H9 (cell line): Measurements from ENCODE around the gene AR. TPM values are rescaled to one million over a fixed set of nuclear protein-coding genes. Genes with fewer than 3 reads are reported as not detected.

Source experiments
- DNase-seq: peaks from one replicate; pipeline ENCODE4 v3.0.0-alpha.2; 2017
- H2AFZ ChIP-seq: one replicate; pipeline ENCODE4 v1.6.1; 2013; ENCODE audit warnings: mild to moderate bottlenecking, low read length, control low read depth, moderate library complexity
- H2AK5ac ChIP-seq: 2 replicates; pipeline ENCODE4 v1.6.1; 2013; ENCODE audit warnings: low read length, control low read depth, mixed read lengths; ENCODE audit not compliant: insufficient read length
- H2BK120ac ChIP-seq: one replicate; pipeline ENCODE4 v1.6.1; 2013; ENCODE audit warnings: low read depth, mild to moderate bottlenecking, low read length, control low read depth, inconsistent platforms; ENCODE audit not compliant: poor library complexity, severe bottlenecking
- H2BK12ac ChIP-seq: 2 replicates; pipeline ENCODE4 v1.6.1; 2013; ENCODE audit warnings: low read length, control low read depth, mixed read lengths, low read depth; ENCODE audit not compliant: insufficient read length
- H2BK15ac ChIP-seq: 2 replicates; pipeline ENCODE4 v1.6.1; 2013; ENCODE audit warnings: low read depth, low read length, control low read depth
- H2BK20ac ChIP-seq: one replicate; pipeline ENCODE4 v1.6.1; 2013; ENCODE audit warnings: low read depth, mild to moderate bottlenecking, low read length, control low read depth, inconsistent platforms; ENCODE audit not compliant: poor library complexity, severe bottlenecking
- H2BK5ac ChIP-seq: 2 replicates; pipeline ENCODE4 v1.6.1; 2013; ENCODE audit warnings: low read length, control low read depth, mixed read lengths; ENCODE audit not compliant: insufficient read length
- H3K14ac ChIP-seq: 2 replicates; pipeline ENCODE4 v1.6.1; 2013; ENCODE audit warnings: low read length, control low read depth; ENCODE audit not compliant: insufficient read depth
- H3K18ac ChIP-seq: 2 replicates; pipeline ENCODE4 v1.6.1; 2013; ENCODE audit warnings: low read depth, mild to moderate bottlenecking, mixed read lengths, low read length, control low read depth; ENCODE audit not compliant: insufficient read length
- H3K23ac ChIP-seq: 2 replicates; pipeline ENCODE4 v1.6.1; 2013; ENCODE audit warnings: low read length, control low read depth, mixed read lengths, low read depth; ENCODE audit not compliant: insufficient read length
- H3K23me2 ChIP-seq: 2 replicates; pipeline ENCODE4 v1.6.1; 2013; ENCODE audit warnings: low read depth, mild to moderate bottlenecking, mixed read lengths, low read length, control low read depth; ENCODE audit not compliant: insufficient read length, poor library complexity, severe bottlenecking
- H3K27ac ChIP-seq: 2 replicates; pipeline ENCODE4 v1.5.1; 2013; ENCODE audit warnings: low read length, control low read depth, mixed read lengths, low read depth; ENCODE audit not compliant: insufficient read length
- H3K27me3 ChIP-seq: 2 replicates; pipeline ENCODE4 v1.6.1; 2013; ENCODE audit warnings: low read length, control low read depth, inconsistent platforms; ENCODE audit not compliant: insufficient read depth
- H3K4ac ChIP-seq: 2 replicates; pipeline ENCODE4 v1.6.1; 2013; ENCODE audit warnings: low read depth, mild to moderate bottlenecking, control low read depth, inconsistent platforms, low read length, moderate library complexity
- H3K4me1 ChIP-seq: 2 replicates; pipeline ENCODE4 v1.6.1; 2013; ENCODE audit warnings: low read length, control low read depth, inconsistent platforms; ENCODE audit not compliant: insufficient read depth
- H3K4me2 ChIP-seq: 2 replicates; pipeline ENCODE4 v1.6.1; 2013; ENCODE audit warnings: low read length, control low read depth, mixed read lengths; ENCODE audit not compliant: insufficient read length, insufficient read depth
- H3K56ac ChIP-seq: 2 replicates; pipeline ENCODE4 v1.6.1; 2013; ENCODE audit warnings: low read depth, mild to moderate bottlenecking, mixed read lengths, low read length, control low read depth; ENCODE audit not compliant: insufficient read length
- H3K79me1 ChIP-seq: 2 replicates; pipeline ENCODE4 v1.6.1; 2013; ENCODE audit warnings: low read depth, mild to moderate bottlenecking, moderate library complexity, low read length, control low read depth, inconsistent platforms; ENCODE audit not compliant: insufficient read depth, poor library complexity, severe bottlenecking
- H3K79me2 ChIP-seq: 2 replicates; pipeline ENCODE4 v1.6.1; 2013; ENCODE audit warnings: low read length, control low read depth, inconsistent platforms; ENCODE audit not compliant: insufficient read depth
- H3K9ac ChIP-seq: 2 replicates; pipeline ENCODE4 v1.6.1; 2013; ENCODE audit warnings: low read length, control low read depth, mixed read lengths; ENCODE audit not compliant: insufficient read length; ENCODE audit errors: extremely low read depth
- H3K9me3 ChIP-seq: one replicate; pipeline ENCODE4 v1.6.1; 2013; ENCODE audit warnings: low read depth, low read length, inconsistent platforms; ENCODE audit not compliant: control insufficient read depth
- H3T11ph ChIP-seq: one replicate; pipeline ENCODE4 v1.6.1; 2013; ENCODE audit warnings: mild to moderate bottlenecking, low read length, control low read depth, inconsistent platforms
- H4K20me1 ChIP-seq: one replicate; pipeline ENCODE4 v1.6.1; 2013; ENCODE audit not compliant: control insufficient read depth, insufficient read length, insufficient read depth
- H4K5ac ChIP-seq: 2 replicates; pipeline ENCODE4 v1.6.1; 2013; ENCODE audit warnings: low read depth, mild to moderate bottlenecking, mixed read lengths, low read length, control low read depth; ENCODE audit not compliant: insufficient read length
- H4K8ac ChIP-seq: replicated peaks from 2 replicates; pipeline ENCODE4 v1.6.1; 2013; ENCODE audit warnings: low read length, control low read depth, mixed read lengths, low read depth; ENCODE audit not compliant: insufficient read length
- H4K91ac ChIP-seq: 2 replicates; pipeline ENCODE4 v1.6.1; 2013; ENCODE audit warnings: low read depth, mild to moderate bottlenecking, moderate library complexity, mixed read lengths, low read length, control low read depth; ENCODE audit not compliant: insufficient read length
- H3K27ac Mint-ChIP-seq, 3 experiments: 2 replicates in 2 of 3; 3 replicates in 1 of 3; pipeline ENCODE4 v1.8.0; 2020 to 2021; ENCODE audit warnings: mixed read lengths in 3 of 3, mild to moderate bottlenecking in 1 of 3, moderate library complexity in 1 of 3
- H3K27me3 Mint-ChIP-seq: 2 replicates; pipeline ENCODE4 v1.8.0; 2021; ENCODE audit warnings: low read depth, mild to moderate bottlenecking, moderate library complexity, mixed read lengths
- H3K36me3 Mint-ChIP-seq, 3 experiments: 2 replicates in 2 of 3; 3 replicates in 1 of 3; pipeline ENCODE4 v1.8.0; 2020 to 2021; ENCODE audit warnings: low read depth in 3 of 3, mixed read lengths in 3 of 3; ENCODE audit not compliant: insufficient read depth in 1 of 3
- H3K4me1 Mint-ChIP-seq, 2 experiments: 2 replicates each; pipeline ENCODE4 v1.8.0; 2020; ENCODE audit warnings: mixed read lengths in 2 of 2
- H3K4me3 Mint-ChIP-seq, 2 experiments: 2 replicates in 1 of 2; 3 replicates in 1 of 2; pipeline ENCODE4 v1.8.0; 2020 to 2021; ENCODE audit warnings: mild to moderate bottlenecking in 2 of 2, mixed read lengths in 2 of 2, moderate library complexity in 1 of 2
- H3K9me3 Mint-ChIP-seq, 2 experiments: 2 replicates in 1 of 2; 3 replicates in 1 of 2; pipeline ENCODE4 v1.8.0; 2020; ENCODE audit warnings: mild to moderate bottlenecking in 2 of 2, mixed read lengths in 2 of 2, moderate library complexity in 1 of 2
- WGBS: extraction: QIAGEN DNeasy Blood & Tissue Kit; methylation state at CpG from one replicate; pipeline ENCODE4 v1.1.7; 2013; ENCODE audit warnings: missing lambda C conversion rate, low lambda C conversion rate, mixed read lengths; ENCODE audit not compliant: insufficient read length; ENCODE audit errors: extremely low coverage; 5-methylcytosine and 5-hydroxymethylcytosine counted together
- total RNA-seq: library from RNA; stranded (reverse); gene quantifications from 2 replicates; pipeline ENCODE4 v1.2.1, GENCODE V29; 2021
- TF ChIP-seq, protein P1 (sequence below): fragments of 200-600 bp; sonication (generic); conservative IDR thresholded peaks from 3 replicates; pipeline ENCODE4 v1.8.0; 2021; ENCODE audit warnings: antibody characterized with exemption, mild to moderate bottlenecking

Gene AR
- total RNA-seq, 1 experiment from 2014 or later: 3.5 TPM

DNA sequence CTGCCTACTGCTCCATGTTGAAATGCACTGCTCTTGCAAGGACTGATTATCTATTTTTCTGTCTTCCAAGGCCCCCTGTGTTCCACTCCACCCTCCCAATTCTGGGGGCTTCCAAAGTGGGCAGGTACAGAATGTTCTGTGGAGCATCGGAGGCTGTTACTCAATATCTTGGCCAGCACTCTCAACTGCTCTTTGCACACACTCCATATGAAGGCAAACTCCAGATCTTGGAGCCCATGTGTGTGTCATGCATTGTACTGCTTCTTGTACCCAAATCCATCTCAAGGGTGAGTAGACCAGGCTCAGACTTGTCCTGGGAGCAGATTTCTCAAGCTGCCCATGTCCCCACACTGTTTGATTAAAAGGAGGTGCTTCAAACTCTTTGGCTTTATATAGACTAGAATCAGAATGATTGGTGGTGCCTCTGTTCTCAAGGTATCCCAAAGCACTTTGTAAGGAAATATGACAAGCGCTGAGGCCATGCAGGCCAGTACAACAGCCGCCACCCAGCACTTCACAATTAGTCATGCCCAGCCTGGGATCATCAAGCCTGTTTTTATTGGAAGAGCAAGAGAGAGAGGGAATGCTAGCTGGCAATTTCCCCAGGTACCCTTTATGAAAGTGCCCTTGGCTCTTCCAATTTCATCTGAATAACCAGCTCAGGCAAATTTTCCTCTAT is 44.3 kb downstream of the AR start:
- Mint-ChIP-seq H3K27ac (no peak overlapping the region), H3K27me3 (no peaks in the 10 kb centered on the region; the same call in 1 of the 2 replicates), H3K9me3 (peaks cover 51 to 65% of the 10 kb centered on the region in 2 experiments), H3K4me3 (no peak overlapping the region; a peak in 1 of 5 replicates), H3K4me1 (peaks cover 8 to 10% of the 10 kb centered on the region in 2 experiments; a peak in 3 of 4 replicates), H3K36me3 (peaks cover 3 to 5% (median 4%) of the 10 kb centered on the region in 3 experiments; a peak in 4 of 7 replicates)
- no peak for DNase-seq
- TF ChIP-seq, protein P1, sequence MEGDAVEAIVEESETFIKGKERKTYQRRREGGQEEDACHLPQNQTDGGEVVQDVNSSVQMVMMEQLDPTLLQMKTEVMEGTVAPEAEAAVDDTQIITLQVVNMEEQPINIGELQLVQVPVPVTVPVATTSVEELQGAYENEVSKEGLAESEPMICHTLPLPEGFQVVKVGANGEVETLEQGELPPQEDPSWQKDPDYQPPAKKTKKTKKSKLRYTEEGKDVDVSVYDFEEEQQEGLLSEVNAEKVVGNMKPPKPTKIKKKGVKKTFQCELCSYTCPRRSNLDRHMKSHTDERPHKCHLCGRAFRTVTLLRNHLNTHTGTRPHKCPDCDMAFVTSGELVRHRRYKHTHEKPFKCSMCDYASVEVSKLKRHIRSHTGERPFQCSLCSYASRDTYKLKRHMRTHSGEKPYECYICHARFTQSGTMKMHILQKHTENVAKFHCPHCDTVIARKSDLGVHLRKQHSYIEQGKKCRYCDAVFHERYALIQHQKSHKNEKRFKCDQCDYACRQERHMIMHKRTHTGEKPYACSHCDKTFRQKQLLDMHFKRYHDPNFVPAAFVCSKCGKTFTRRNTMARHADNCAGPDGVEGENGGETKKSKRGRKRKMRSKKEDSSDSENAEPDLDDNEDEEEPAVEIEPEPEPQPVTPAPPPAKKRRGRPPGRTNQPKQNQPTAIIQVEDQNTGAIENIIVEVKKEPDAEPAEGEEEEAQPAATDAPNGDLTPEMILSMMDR: no peak
- Histone ChIP-seq H3K18ac (no peak overlapping the region), H3K23me2 (no peaks in the 10 kb centered on the region), H2BK15ac (no peak overlapping the region), H3K79me2 (no peaks in the 10 kb centered on the region), H3K9ac (no peak overlapping the region), H4K8ac (no peak overlapping the region), H4K5ac (no peak overlapping the region), H2AFZ (no peak overlapping the region), H3K4ac (no peak overlapping the region), H3K14ac (no peak overlapping the region), H3K23ac (no peak overlapping the region), H2AK5ac (no peak overlapping the region), H2BK20ac (no peak overlapping the region), H3K27me3 (no peaks in the 10 kb centered on the region), H3K9me3 (peaks cover 45% of the 10 kb centered on the region), H3K79me1 (peaks cover 2% of the 10 kb centered on the region), H4K91ac (no peak overlapping the region), H3K56ac (no peak overlapping the region), H2BK12ac (no peak overlapping the region), H3K4me1 (no peaks in the 10 kb centered on the region; the same call in 1 of the 2 replicates), H2BK120ac (no peak overlapping the region), H3K4me2 (no peak overlapping the region), H3K27ac (no peak overlapping the region), H2BK5ac (no peak overlapping the region), H4K20me1 (no peaks in the 10 kb centered on the region), H3T11ph (no peak overlapping the region)
- no CpG with 5 or more reads among the region's 3 CpGs for WGBS
